Measurements from ENCODE around the gene MYCBPAP.

Gene MYCBPAP

DNA sequence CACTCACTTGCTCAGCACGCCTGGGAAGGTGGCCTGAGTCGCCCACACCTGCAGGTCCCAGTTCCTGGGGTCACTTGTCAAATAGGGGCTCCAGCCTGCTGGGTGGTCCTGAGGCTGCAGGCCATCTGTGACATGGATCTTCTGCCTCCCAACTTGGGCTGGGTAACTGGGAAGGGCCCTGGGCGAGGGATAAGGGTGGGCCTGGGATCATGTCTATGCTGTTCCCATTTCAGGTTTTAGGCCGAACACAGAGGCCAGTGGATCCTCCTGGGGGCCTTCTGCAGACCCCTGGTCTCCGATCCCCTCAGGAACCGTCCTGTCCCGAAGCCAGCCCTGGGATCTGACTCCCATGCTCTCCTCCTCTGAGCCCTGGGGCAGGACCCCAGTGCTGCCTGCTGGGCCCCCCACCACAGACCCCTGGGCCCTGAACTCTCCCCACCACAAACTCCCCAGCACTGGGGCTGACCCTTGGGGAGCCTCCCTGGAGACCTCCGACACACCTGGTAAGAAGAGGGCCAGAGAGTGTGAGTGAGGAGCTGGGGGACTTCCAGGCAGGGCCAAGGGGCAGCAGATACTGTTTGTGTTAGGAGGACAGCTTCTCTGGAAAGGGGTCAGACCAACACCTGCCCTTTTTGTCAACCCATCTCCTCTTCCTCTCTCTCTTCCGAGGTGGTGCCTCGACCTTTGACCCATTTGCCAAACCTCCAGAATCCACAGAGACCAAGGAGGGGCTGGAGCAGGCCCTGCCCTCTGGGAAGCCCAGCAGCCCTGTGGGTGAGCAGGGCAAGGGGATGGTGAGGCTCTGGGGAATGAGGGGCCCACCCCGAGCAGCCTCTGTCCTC, 32.5 kb downstream of the MYCBPAP start:
- no peak for DNase-seq

DNA sequence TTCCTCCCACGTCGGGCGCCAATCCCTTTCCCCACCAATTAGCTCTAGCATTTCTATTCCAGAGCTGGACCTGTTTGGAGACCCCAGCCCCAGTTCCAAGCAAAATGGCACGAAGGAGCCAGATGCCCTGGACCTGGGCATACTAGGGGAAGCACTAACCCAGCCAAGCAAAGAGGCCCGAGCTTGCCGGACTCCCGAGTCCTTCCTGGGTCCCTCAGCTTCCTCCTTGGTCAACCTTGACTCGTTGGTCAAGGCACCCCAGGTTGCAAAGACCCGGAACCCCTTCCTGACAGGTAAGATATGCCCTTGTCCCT, 33.1 kb downstream of the MYCBPAP start:
- DNase-seq, result no peak

DNA sequence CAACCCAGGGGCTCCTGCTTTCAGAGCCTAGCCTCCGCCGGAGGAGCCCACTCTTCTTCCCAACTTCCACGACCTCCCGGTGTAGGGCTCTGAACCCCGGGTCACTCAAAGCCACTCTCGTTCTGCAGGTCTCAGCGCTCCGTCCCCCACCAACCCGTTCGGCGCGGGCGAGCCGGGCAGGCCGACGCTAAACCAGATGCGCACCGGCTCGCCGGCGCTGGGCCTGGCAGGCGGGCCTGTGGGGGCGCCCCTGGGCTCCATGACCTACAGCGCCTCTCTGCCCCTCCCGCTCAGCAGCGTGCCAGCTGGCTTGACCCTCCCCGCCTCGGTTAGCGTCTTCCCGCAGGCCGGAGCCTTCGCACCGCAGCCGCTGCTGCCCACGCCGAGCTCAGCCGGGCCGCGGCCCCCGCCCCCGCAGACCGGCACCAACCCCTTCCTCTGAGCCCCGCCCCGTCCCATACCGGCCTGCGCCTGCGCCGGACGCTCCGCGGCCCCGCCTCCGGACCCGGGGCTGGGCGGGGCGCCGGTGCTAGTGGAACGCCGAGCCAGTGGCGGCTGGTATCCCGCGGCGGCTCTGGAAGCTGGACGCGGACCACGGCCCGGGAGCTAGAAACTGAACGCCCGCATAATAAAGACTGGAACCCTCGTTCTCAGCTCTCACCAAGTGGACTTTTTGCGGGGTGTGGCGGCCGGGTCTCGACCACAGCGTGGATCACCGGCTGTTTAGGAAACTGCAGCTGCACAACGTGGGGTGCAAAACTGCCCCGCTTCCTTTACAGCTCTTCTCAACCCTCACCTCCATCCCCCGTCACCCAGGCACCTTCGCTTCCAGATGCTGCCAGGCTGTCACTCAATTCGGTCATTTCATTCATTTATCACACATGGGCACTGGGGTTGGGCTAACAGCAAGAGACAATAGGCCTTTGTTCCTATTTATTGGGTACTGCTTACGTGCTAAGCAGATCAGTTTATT, 33.8 kb downstream of the MYCBPAP start:
- peak; percentile 86 for DNase-seq

DNA sequence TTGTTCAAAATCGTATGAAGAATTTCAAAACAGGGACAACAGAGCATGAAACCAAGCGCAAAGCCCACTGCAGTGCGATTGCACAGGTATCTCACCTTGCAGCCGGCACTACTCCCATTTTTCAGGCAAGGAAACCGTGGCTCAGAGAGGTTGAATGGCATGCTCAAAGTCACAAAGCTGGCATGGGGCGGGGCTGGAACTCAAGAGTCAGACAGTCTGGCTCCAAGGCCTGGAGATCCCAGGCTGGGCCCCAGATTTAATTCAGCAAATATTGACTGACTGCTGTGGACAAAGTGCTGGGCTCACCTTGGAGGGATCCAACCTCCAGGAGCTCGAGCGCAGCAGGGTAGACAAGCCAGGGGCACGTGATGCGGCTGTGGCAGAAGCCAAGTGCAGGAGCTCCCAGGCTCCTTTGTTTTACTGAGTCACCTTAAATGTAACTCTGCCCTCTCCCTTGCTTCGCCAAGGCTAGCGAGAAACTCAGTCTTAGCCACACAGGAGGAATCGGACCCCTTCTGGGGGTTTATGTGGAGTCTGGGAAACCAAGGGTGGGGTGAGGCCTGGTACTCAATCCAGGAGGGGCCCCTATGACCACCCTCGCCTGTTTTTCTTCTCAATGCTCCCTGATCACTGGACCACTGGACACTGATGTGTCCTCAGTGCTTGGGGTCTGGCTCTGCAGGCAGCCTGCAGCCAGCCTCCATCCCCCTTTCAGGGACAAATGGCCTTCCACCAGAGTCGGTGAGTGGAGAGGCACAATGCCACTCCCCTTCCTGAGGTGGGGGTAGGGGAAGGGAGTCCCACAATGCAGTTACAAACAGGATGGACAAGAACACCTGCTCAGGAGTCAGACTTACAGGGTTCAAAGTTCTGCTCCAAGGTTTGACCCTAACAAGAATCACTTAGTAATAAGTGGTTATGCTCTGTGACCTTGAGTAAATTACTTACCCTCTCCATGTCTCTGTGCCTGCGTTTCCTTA, 34.8 kb downstream of the MYCBPAP start:
- no peak for DNase-seq

DNA sequence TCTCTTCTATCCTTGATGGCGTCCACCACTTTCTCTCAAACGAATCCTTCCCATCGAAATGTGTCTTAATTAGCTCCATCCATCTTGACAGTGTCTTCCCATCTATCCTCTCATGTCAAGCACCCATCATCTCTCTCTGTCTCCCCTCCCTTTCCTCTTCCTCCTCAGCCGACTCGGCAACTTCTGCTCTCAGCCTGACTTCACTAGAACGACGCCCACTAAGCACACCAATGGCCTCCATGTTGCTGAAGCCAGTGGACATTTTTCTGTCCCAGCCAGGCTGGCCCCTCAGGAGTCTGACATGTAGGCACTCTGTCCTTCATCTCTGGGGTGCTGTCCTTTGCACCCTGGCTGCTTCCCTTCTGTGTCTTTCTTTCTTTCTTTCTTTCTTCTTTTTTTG, 36.3 kb downstream of the MYCBPAP start:
- no peak for DNase-seq

DNA sequence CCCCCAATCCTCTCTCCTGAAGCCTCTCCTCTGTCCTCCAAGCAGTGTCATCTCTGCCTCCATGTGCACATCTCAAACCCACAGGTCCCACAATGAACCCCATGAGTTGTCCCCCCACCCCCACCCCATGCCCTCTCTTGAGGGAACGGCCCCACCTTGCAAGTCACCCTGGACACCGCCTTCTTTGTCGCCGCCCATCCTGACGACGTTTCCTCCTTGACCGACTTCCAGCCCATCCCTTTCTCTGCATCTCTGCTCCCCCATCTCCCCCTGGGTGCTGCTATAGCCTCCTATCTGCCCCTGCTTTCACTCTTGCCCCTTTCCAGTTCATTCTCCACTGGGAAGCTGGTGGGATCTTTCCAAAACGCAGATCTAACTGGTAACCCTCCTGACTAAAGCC, 37.1 kb downstream of the MYCBPAP start:
- no peak for DNase-seq

DNA sequence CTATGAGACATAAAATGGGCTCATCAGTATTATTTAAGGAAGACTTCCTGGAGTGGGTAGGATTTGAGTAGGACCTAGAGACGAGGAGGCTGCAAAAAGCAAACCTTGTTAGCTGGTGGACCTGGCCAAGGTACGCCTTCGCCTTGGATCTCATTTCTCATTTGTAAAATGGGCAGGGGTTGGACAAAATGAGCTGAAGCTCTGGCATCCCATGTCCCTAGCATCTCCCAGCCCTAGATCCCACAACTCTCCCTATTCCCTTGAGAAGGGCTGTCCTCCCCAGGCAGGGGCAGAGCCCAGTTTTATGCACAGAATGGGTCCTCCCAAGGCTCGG, 38.4 kb downstream of the MYCBPAP start:
- no peak for DNase-seq

DNA sequence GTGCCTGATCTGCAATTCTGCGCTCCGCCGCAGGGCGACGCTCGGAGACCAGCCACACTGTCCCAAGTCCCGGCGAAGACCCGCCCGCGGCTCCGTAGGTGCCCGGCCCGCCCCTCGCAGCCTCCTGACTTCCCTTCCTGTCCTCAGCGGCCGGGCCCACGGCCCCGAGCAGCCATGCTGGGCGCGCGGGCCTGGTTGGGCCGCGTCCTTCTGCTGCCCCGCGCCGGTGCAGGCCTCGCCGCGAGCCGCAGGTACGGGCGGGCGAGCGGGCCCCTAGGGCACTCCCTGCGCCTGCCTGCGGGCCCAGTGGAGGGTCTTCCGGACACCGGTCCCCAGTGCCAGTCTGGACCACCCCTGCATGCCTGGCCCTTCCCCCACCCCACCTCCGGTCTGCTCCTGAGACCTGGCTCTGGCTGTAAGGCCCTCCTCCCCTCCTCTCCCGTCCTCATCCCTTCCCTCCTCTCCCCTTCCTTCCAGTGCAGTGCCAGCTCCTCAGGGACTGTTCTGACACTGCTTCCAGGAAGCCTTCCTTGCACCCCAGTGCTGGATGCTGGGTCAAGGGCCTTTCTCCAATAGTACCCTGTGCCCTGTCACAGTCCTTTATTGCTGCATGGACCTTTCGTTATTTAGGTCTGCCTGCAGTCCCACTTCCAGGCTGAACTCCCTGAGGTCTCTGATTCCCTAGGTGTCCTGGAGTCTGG, 38.9 kb downstream of the MYCBPAP start, which contains the start of gene SPATA20:
Gene SPATA20, plus strand, starts transcription at position 140 of the 701 bp plus-strand sequence. Its CDS starts 35 bp downstream, at position 175.
- peak; percentile 92 for DNase-seq

DNA sequence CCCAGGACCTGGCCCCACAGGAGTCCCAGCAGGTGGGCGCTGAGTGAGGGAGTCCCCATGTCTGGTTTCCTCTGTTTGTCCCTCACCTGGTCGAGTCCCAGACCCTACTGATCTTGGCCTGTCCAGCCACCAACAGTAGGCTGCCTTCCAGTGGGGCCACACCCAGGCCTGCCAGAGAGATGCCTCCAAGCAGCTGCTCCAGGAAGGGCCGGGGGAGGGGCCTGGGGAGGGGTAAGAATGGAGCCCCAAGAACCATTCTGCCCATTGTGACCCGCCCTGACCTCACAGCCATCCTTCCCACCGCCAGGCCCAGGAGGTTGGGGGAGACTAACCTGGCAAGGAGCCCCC, 39.5 kb downstream of the MYCBPAP start:
- DNase-seq, result no peak

DNA sequence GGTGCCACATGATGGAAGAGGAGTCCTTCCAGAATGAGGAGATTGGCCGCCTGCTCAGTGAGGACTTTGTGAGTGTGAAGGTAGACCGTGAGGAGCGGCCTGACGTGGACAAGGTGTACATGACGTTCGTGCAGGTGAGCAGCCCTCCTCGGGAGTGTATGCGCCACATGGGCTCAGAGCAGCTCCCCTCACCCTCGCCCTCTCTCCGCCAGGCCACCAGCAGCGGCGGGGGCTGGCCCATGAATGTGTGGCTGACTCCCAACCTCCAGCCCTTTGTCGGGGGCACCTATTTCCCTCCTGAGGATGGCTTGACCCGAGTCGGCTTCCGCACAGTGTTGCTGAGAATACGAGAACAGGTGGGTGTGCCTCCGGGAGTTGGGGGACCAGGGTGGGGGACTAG, 40.6 kb downstream of the MYCBPAP start:
- DNase-seq, result no peak

DNA sequence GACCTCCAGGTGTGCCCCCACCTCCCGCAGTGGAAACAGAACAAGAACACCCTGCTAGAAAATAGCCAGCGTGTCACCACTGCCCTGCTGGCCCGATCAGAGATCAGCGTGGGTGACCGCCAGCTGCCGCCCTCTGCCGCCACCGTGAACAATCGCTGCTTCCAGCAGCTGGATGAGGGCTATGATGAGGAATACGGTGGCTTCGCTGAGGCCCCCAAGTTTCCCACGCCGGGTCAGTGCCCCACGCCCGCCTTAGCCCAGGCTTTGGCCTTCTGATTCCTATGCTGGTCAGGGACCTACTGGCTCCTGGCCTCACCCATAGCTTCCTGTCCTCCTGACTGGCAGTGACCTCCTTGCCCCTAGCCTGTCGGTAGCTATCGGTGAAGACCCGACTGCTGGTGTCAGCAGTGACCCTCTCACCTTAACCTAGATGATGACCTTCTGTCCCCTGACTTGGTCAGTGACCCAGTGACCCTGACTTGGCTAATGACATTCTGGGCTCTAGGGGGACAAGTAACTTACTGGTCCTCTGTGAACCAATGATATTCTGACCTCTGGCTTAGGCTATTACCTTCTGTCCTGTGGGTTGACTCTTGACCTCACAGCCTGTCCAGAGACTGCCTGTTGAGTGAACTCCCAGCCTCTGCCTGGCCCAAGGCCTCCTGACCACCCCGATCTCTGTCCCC, 41.2 kb downstream of the MYCBPAP start:
- no peak for DNase-seq

DNA sequence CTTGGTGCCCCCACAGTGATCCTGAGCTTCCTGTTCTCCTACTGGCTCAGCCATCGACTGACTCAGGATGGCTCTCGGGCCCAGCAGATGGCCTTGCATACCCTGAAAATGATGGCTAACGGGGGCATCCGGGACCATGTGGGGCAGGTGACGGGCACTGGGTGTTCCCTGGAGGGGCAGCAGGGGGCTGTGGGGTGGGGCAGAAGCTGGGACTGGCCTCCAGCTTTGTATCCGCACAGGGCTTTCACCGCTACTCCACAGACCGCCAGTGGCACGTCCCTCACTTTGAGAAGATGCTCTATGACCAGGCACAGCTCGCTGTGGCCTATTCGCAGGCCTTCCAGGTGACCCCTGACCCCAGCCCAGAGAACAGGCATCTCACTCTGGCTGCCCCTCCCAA, 41.7 kb downstream of the MYCBPAP start:
- no peak for DNase-seq

DNA sequence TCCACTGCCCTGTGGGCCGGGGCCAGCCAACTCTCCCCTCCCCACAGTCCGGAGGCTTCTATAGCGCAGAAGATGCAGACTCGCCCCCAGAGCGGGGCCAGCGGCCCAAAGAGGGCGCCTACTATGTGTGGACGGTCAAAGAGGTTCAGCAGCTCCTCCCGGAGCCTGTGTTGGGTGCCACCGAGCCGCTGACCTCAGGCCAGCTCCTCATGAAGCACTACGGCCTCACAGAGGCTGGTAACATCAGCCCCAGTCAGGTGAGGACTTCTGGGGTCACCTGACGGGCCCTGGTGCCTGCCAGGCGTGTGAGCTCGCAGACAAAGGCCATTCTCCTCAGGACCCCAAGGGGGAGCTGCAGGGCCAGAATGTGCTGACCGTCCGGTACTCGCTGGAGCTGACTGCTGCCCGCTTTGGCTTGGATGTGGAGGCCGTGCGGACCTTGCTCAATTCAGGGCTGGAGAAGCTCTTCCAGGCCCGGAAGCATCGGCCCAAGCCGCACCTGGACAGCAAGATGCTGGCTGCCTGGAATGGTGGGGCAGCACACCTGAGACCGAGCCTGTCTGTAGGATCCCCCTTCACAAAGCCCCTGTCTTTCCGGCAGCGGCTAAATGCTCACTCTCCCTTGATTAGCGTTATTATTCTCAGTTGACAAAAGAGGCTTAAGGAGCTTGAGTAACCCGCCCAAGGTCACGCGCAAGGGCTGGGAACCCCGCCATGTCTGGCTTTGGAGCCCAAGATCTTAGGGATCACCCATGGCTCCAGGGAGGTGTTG, 42.6 kb downstream of the MYCBPAP start:
- DNase-seq, result no peak

DNA sequence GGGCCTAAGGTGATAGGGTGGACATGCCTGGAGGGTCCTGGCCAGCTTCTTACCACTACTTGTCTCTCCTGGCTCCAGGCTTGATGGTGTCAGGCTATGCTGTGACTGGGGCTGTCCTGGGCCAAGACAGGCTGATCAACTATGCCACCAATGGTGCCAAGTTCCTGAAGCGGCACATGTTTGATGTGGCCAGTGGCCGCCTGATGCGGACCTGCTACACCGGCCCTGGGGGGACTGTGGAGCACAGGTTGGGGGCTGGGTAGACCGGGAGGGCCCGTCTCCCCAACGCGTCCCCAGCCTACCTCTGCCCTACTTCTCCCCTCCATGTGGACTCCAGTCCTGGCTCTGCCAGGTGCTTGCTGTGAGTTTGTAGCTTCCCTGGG, 43.2 kb downstream of the MYCBPAP start:
- DNase-seq, result no peak

DNA sequence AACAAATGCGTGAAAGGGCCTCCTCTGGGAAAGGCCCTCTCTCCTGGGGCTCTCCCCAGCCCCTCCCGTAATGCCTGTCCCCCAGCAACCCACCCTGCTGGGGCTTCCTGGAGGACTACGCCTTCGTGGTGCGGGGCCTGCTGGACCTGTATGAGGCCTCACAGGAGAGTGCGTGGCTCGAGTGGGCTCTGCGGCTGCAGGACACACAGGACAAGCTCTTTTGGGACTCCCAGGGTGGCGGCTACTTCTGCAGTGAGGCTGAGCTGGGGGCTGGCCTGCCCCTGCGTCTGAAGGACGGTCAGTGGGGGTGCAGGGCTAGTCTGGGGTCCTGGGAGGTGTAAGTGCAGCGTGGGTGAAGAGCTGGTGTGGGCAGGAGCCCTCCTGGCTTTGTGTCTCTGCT, 43.6 kb downstream of the MYCBPAP start:
- no peak for DNase-seq

DNA sequence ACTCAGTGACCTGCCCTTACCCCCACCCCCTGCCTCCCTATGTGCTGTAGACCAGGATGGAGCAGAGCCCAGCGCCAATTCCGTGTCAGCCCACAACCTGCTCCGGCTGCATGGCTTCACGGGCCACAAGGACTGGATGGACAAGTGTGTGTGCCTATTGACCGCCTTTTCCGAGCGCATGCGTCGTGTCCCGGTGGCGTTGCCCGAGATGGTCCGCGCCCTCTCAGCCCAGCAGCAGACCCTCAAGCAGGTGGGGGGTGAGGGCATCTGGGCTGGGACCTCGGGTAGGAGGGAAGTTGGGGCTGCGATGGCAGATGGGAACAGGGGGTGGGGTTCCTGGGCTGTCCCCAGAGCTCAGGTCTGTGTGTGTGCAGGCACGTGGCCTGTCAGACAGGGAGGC, 46.0 kb downstream of the MYCBPAP start:
- no peak for DNase-seq

DNA sequence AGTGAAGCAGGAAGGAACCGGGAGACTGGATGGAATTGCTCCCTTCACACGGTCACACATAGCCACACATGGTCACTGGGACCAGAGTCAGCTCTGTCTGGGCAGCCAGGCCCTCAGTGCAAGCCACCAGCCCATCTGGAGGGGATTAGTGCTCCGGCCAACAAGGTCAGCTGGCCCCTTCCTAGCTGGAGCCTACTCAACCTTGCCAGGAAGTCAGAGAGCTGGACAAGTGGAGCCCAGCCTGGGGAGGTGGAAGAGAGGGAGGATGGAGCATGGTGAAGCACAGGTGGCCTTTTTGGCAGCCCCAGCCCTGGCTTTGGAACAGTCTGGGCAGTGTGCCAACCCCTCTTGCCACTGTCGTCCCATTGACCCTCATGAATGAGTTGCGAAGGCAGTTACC, 48.6 kb downstream of the MYCBPAP start:
- DNase-seq, result no peak

DNA sequence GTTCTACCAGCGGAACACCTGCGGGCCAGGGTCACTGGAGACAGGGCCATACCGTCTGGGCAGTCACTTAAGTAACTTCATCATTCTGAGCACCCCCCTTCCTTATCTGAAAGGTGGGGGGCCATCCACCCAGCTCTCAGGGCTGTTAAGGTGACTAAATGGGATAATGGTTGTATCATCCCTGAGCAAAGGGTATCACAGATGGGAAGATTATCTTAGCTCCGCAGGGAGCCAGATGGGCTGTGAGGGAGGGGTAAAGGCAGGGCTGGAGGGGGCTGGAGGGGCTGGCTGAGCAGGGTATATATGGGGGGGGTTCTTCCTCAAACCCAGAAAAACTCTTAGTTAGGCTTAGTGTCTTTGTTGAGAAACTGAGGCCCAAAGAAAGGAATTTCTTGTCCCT, 49.4 kb downstream of the MYCBPAP start:
- no peak for DNase-seq

DNA sequence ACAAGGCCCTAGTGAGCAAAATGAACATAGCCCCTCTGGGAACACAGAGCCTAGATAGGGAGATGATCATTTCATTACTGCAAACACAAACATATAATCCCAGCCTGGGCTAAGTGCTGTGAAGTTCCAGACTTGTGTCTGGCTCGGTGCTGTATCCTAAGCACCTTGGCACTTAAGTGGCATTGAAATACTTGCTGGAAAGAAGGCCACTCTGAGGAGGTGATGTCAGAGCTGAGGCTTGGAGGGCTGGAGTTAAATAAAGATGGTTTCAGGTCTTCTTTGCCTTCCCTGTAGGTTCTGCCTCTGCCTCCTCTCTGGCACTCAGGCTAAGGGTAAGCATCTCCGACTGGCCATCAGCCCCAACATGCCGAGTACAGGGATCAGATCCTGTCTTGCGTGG, 49.9 kb downstream of the MYCBPAP start:
- no peak for DNase-seq

DNA sequence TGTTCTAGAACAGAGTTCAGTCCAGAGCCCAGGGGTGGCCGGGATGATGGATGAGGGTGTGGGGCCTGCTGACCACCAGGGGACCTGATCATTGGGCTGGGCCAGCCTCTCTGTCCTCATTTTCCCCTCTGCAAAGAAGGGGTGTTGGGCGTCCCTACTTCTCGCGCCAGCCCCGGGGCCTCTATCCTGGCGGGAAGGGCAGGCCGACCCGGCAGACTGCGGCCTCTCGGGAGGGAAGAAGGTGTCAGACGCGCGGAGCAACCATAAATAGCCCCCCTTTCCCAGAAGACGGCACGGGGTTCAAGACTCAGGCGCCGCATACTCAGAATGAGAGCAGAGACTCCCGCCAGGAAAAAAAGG, 50.3 kb downstream of the MYCBPAP start:
- no peak for DNase-seq

Measured in CD4-positive, alpha-beta T cell treated with Interleukin-6 for 4 hours (primary cell).